Measurements from ENCODE around the gene TRAIP.

- TF ChIP-seq, protein P1, sequence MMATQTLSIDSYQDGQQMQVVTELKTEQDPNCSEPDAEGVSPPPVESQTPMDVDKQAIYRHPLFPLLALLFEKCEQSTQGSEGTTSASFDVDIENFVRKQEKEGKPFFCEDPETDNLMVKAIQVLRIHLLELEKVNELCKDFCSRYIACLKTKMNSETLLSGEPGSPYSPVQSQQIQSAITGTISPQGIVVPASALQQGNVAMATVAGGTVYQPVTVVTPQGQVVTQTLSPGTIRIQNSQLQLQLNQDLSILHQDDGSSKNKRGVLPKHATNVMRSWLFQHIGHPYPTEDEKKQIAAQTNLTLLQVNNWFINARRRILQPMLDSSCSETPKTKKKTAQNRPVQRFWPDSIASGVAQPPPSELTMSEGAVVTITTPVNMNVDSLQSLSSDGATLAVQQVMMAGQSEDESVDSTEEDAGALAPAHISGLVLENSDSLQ (IDR thresholded peaks at IDR 0.05): no peak
- TF ChIP-seq HDGF (IDR thresholded peaks at IDR 0.05; ENCODE audit: borderline replicate concordance) (no peak), L3MBTL2 (conservative IDR thresholded peaks at IDR 0.05) (no peak), SP1 (IDR thresholded peaks at IDR 0.05) (no peak), LEF1 (IDR thresholded peaks at IDR 0.05; ENCODE audit: borderline replicate concordance) (no peak), FOXM1 (IDR thresholded peaks at IDR 0.05; ENCODE audit: borderline replicate concordance) (no peak), NFRKB (IDR thresholded peaks at IDR 0.05) (no peak), FOXK2 (IDR thresholded peaks at IDR 0.05) (no peak), SUZ12 (IDR thresholded peaks at IDR 0.05) (no peak), CTBP1 (IDR thresholded peaks at IDR 0.05; ENCODE audit: borderline replicate concordance) (no peak), FOXA1 (IDR thresholded peaks at IDR 0.05) (no peak)
Observed at GRCh38 chr3:49898991-49899390, 42.6 kb upstream of the TRAIP start.
